ENCODE results near the gene HRH3.

- TF ChIP-seq POLR2A (IDR thresholded peaks at IDR 0.05; ENCODE audit: low read depth, low read length) (no peak), SPI1 (IDR thresholded peaks at IDR 0.05; ENCODE audit: low read depth, low read length) (no peak), POLR2AphosphoS5 (IDR thresholded peaks at IDR 0.05; ENCODE audit: low read depth, low read length) (no peak), TAF1 (IDR thresholded peaks at IDR 0.05; ENCODE audit: low read depth, low read length) (no peak)
These were observed 19.3 kb upstream of the HRH3 start for GRCh38 chr20:62239278-62239879.

Measured in GM12891 (cell line).